IMR-90 (cell line): Measurements from ENCODE around the gene UMODL1. TPM values are rescaled to one million over a fixed set of nuclear protein-coding genes. Genes with fewer than 3 reads are reported as not detected.

Experiments
- ATAC-seq: fragments of 200-7000 bp; cut with Tn5 transposase; 2 replicates; pipeline ENCODE4 v1.9.1; 2020; ENCODE audit warnings: low read depth, mild to moderate bottlenecking, moderate library complexity
- BruUV-seq: library from RNA; stranded (reverse); fragments of 400-500 nt; replicated peaks from 2 replicates; lab custom pipeline; 2021; lab: Mats Ljungman, UMichigan
- CTCF ChIA-PET: fragments of 300-600 bp; formaldehyde crosslinking; extraction: SDS; loops from one replicate; lab custom pipeline; 2021; ENCODE audit warnings: antibody characterized with exemption; lab: Yijun Ruan, JAX
- POLR2A ChIA-PET: fragments of 300-600 bp; sonication (Branson Sonifier 250); formaldehyde crosslinking; loops from one replicate; lab custom pipeline; 2022; ENCODE audit warnings: antibody characterized with exemption; ENCODE audit not compliant: unreplicated experiment; lab: Charles Lee
- DNase-seq: peaks from one replicate; pipeline ENCODE4 v3.0.0; 2013
- H2AFZ ChIP-seq: replicated peaks from 2 replicates; pipeline ENCODE3; 2013; ENCODE audit warnings: low read length, mild to moderate bottlenecking; ENCODE audit not compliant: poor library complexity
- H2AK5ac ChIP-seq: 2 replicates; pipeline ENCODE4 v1.6.1; 2013; ENCODE audit warnings: low read depth, low read length, inconsistent platforms
- H2AK9ac ChIP-seq: replicated peaks from 2 replicates; pipeline ENCODE3; 2013; ENCODE audit warnings: mild to moderate bottlenecking, low read depth, low read length, moderate library complexity; ENCODE audit not compliant: poor library complexity
- H2BK120ac ChIP-seq: 2 replicates; pipeline ENCODE4 v1.6.1; 2013; ENCODE audit warnings: low read depth, low read length, inconsistent platforms
- H2BK15ac ChIP-seq: 3 replicates; pipeline ENCODE4 v1.6.1; 2013; ENCODE audit warnings: low read depth, low read length, inconsistent platforms
- H2BK20ac ChIP-seq: 2 replicates; pipeline ENCODE4 v1.6.1; 2013; ENCODE audit warnings: low read depth, mild to moderate bottlenecking, inconsistent platforms, low read length, moderate library complexity
- H2BK5ac ChIP-seq: 2 replicates; pipeline ENCODE4 v1.6.1; 2013; ENCODE audit warnings: mild to moderate bottlenecking, low read depth, low read length, inconsistent platforms; ENCODE audit not compliant: poor library complexity, severe bottlenecking
- H3K14ac ChIP-seq: replicated peaks from 2 replicates; pipeline ENCODE4 v1.6.1; 2013; ENCODE audit warnings: low read depth, low read length, inconsistent platforms
- H3K18ac ChIP-seq: 2 replicates; pipeline ENCODE4 v1.6.1; 2013; ENCODE audit warnings: low read depth, low read length, control low read depth
- H3K23ac ChIP-seq: 2 replicates; pipeline ENCODE4 v1.6.1; 2013; ENCODE audit warnings: low read depth, low read length, inconsistent platforms
- H3K27ac ChIP-seq: 2 replicates; pipeline ENCODE4 v1.5.1; 2013; ENCODE audit warnings: mild to moderate bottlenecking, control low read depth, low read length; ENCODE audit not compliant: insufficient read depth
- H3K27me3 ChIP-seq: 2 replicates; pipeline ENCODE4 v1.6.1; 2013; ENCODE audit warnings: low read length; ENCODE audit not compliant: control insufficient read depth, insufficient read depth
- H3K36me3 ChIP-seq: 2 replicates; pipeline ENCODE4 v1.6.1; 2013; ENCODE audit warnings: low read length, mixed read lengths; ENCODE audit not compliant: control insufficient read depth, insufficient read depth
- H3K4ac ChIP-seq: 2 replicates; pipeline ENCODE4 v1.6.1; 2013; ENCODE audit warnings: low read depth, low read length, inconsistent platforms
- H3K4me1 ChIP-seq: 2 replicates; pipeline ENCODE4 v1.6.1; 2013; ENCODE audit warnings: low read length, mixed read lengths; ENCODE audit not compliant: control insufficient read depth, insufficient read depth
- H3K4me2 ChIP-seq: 2 replicates; pipeline ENCODE4 v1.6.1; 2013; ENCODE audit warnings: low read depth, mild to moderate bottlenecking, control low read depth, low read length, moderate library complexity
- H3K4me3 ChIP-seq: 2 replicates; pipeline ENCODE4 v1.5.1; 2013; ENCODE audit warnings: low read depth, mild to moderate bottlenecking, control low read depth, low read length, moderate library complexity; ENCODE audit not compliant: insufficient read depth
- H3K56ac ChIP-seq: 2 replicates; pipeline ENCODE4 v1.6.1; 2013; ENCODE audit warnings: low read length, inconsistent platforms; ENCODE audit not compliant: insufficient read depth; ENCODE audit errors: extremely low read depth
- H3K79me1 ChIP-seq, 2 experiments: 2 replicates each; pipeline ENCODE4 v1.6.1; 2013; ENCODE audit warnings: low read length in 2 of 2, inconsistent platforms in 1 of 2, low read depth in 1 of 2
- H3K9ac ChIP-seq: 2 replicates; pipeline ENCODE4 v1.6.1; 2013; ENCODE audit warnings: low read depth, low read length, control low read depth
- H3K9me1 ChIP-seq: 2 replicates; pipeline ENCODE4 v1.6.1; 2013; ENCODE audit warnings: low read length, inconsistent platforms; ENCODE audit not compliant: insufficient read depth
- H3K9me3 ChIP-seq: 2 replicates; pipeline ENCODE4 v1.6.1; 2013; ENCODE audit warnings: low read length; ENCODE audit not compliant: control insufficient read depth, insufficient read depth
- H4K20me1 ChIP-seq: 2 replicates; pipeline ENCODE4 v1.6.1; 2013; ENCODE audit warnings: low read length, inconsistent platforms; ENCODE audit not compliant: insufficient read depth
- H4K5ac ChIP-seq: 2 replicates; pipeline ENCODE4 v1.6.1; 2013; ENCODE audit warnings: mild to moderate bottlenecking, low read depth, low read length, control low read depth
- H4K8ac ChIP-seq, 2 experiments: 2 replicates each; pipeline ENCODE4 v1.6.1; 2013; ENCODE audit warnings: low read depth in 2 of 2, low read length in 2 of 2, control low read depth in 1 of 2, inconsistent platforms in 1 of 2
- H4K91ac ChIP-seq: 2 replicates; pipeline ENCODE4 v1.6.1; 2013; ENCODE audit warnings: low read depth, low read length, inconsistent platforms; ENCODE audit not compliant: insufficient read depth
- CEBPB ChIP-seq: IDR thresholded peaks from 2 replicates; pipeline ENCODE4 v1.6.1; 2012; ENCODE audit warnings: low read depth, low read length, improper control_type of control experiment
- CHD1 ChIP-seq: IDR thresholded peaks from 2 replicates; pipeline ENCODE4 v1.6.1; 2012; ENCODE audit warnings: low read depth, low read length, improper control_type of control experiment
- ELK1 ChIP-seq: fragments of 150-350 bp; IDR thresholded peaks from 2 replicates; pipeline ENCODE4 v1.6.1; 2016; ENCODE audit warnings: low read depth, mild to moderate bottlenecking, low read length, moderate library complexity, borderline replicate concordance
- FOS ChIP-seq: fragments of 150-350 bp; IDR thresholded peaks from 2 replicates; pipeline ENCODE4 v1.6.1; 2016; ENCODE audit warnings: low read depth, low read length
- MAFK ChIP-seq: IDR thresholded peaks from 2 replicates; pipeline ENCODE4 v1.6.1; 2012; ENCODE audit warnings: low read depth, low read length, improper control_type of control experiment
- MAZ ChIP-seq: IDR thresholded peaks from 2 replicates; pipeline ENCODE4 v1.6.1; 2012; ENCODE audit warnings: low read depth, mild to moderate bottlenecking, low read length, improper control_type of control experiment, moderate library complexity, borderline replicate concordance
- NFE2L2 ChIP-seq: fragments of 150-350 bp; IDR thresholded peaks from 2 replicates; pipeline ENCODE4 v1.6.1; 2016; ENCODE audit warnings: low read depth, mild to moderate bottlenecking, low read length
- POLR2A ChIP-seq: IDR thresholded peaks from 2 replicates; pipeline ENCODE4 v1.6.1; 2012; ENCODE audit warnings: mild to moderate bottlenecking, low read depth, low read length
- RAD21 ChIP-seq: IDR thresholded peaks from 2 replicates; pipeline ENCODE4 v1.6.1; 2012; ENCODE audit warnings: low read length, improper control_type of control experiment
- RCOR1 ChIP-seq: IDR thresholded peaks from 2 replicates; pipeline ENCODE4 v1.6.1; 2012; ENCODE audit warnings: mild to moderate bottlenecking, low read length, improper control_type of control experiment; ENCODE audit not compliant: insufficient replicate concordance
- RFX5 ChIP-seq: IDR thresholded peaks from 2 replicates; pipeline ENCODE4 v1.8.0; 2012; ENCODE audit warnings: low read depth, mild to moderate bottlenecking, low read length, moderate library complexity
- SMC3 ChIP-seq: fragments of 150-350 bp; IDR thresholded peaks from 2 replicates; pipeline ENCODE4 v1.6.1; 2016; ENCODE audit warnings: low read depth, mild to moderate bottlenecking, antibody characterized with exemption, low read length, moderate library complexity
- USF2 ChIP-seq: fragments of 150-350 bp; IDR thresholded peaks from 2 replicates; pipeline ENCODE4 v1.6.1; 2017; ENCODE audit warnings: mild to moderate bottlenecking, antibody characterized with exemption, low read length, low read depth
- WGBS, 2 experiments: methylation state at CpG; one replicate each; pipeline versions ENCODE4 v1.1.5 to v1.1.7; 2013; ENCODE audit warnings: missing lambda C conversion rate in 2 of 2; ENCODE audit not compliant: insufficient read length in 1 of 2; ENCODE audit errors: extremely low coverage in 2 of 2; 5-methylcytosine and 5-hydroxymethylcytosine counted together
- dilution Hi-C: fragments of 300-500 bp; cut with HindIII; formaldehyde crosslinking; loops from one replicate; pipeline ENCODE4 v1.14.3; 2018; ENCODE audit warnings: low sequenced_read_pairs; ENCODE audit not compliant: unreplicated experiment
- in situ Hi-C: fragments of 300-500 bp; cut with MboI; formaldehyde crosslinking; loops from 3 replicates; pipeline ENCODE4 v1.14.3; 2019; ENCODE audit warnings: low sequenced_read_pairs, inconsistent platforms, mixed read lengths
- intact Hi-C: fragments of 100-400 bp; cut with micrococcal nuclease; formaldehyde crosslinking; loops from 2 replicates; pipeline ENCODE4 v1.10.0; 2022
- polyA plus RNA-seq, 3 experiments: library from polyadenylated mRNA; depleted of rRNA; stranded (reverse); fragments of >200 nt; gene quantifications; 2 replicates each; pipeline ENCODE4 v1.2.3, GENCODE V29; 2012; ENCODE audit warnings: low replicate concordance in 1 of 3
- total RNA-seq: library from RNA; depleted of rRNA; stranded (reverse); fragments of >200 nt; gene quantifications from 2 replicates; pipeline ENCODE4 v1.2.3, GENCODE V29; 2012
- TF ChIP-seq, protein P1 (sequence below): conservative IDR thresholded peaks from 2 replicates; pipeline ENCODE4 v1.5.1; 2012; ENCODE audit warnings: mild to moderate bottlenecking, low read depth, low read length, improper control_type of control experiment

UMODL1 gene
- total and polyA plus RNA-seq, 2 of the 4 experiments (the other 2 are of a cell fraction): 0.02 TPM; not detected in 1

DNA sequence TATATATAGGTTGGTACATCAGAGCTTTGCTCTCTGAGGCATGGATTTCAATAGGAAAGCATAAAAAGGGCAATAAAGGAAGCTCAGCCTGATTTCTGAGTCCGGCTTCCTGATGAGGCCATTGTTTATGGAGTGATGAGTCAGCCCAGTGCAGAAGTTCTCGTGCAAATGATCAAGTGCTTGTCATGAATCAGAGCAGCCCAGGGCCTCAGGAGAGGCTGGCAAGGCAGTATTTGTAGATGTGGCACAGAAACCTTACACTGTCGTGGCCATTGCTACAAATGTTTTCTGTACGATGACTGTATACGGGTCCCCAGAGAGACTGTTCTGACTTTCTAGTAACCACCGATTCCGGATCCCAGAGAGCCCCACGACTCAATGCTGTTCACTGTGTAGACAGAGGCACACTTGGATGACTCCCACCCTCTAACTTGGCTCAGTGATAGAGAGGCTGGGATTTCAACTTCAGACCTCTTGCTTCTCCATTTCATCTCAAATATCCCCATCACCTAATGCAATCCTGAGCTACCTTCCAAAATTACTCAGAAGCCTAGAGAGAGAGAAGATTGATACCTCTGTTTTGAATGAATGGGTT is 26.8 kb downstream of the UMODL1 start:
- dilution Hi-C loops (no loop called here), intact Hi-C loops (loop anchor here (2.0 to 5.0 kb wide), 3 partner anchors 41 to 146 kb away; partner anchors contain the start of gene C2CD2), in situ Hi-C loops (loop anchor here (5.0 to 10.0 kb wide), 2 partner anchors 96 to 163 kb away; no protein-coding TSS in a partner anchor)
- Histone ChIP-seq H4K91ac (peak overlapping the region; percentile 95), H3K79me1 (no peaks in the 10 kb centered on the region), H2BK120ac (peak overlapping the region; percentile 98), H2AFZ (peak overlapping the region; percentile 53), H4K20me1 (no peaks in the 10 kb centered on the region), H3K56ac (peak overlapping the region; percentile 96), H3K23ac (peak overlapping the region; percentile 93), H3K9ac (peak overlapping the region; percentile 59), H3K18ac (peak overlapping the region; percentile 82), H3K4me3 (no peak overlapping the region), H3K4me1 (peaks cover 16% of the 10 kb centered on the region), H3K27me3 (no peaks in the 10 kb centered on the region), H3K36me3 (no peaks in the 10 kb centered on the region), H3K14ac (peak overlapping the region; percentile 86), H2BK15ac (peak overlapping the region; percentile 84; the same call in 2 of the 3 replicates), H3K4ac (peak overlapping the region; percentile 92), H3K9me1 (peaks cover 14% of the 10 kb centered on the region), H4K5ac (peak overlapping the region; percentile 88), H2AK9ac (no peak overlapping the region), H2BK5ac (peak overlapping the region; percentile 94), H3K9me3 (peaks cover 7% of the 10 kb centered on the region), H4K8ac (peak overlapping the region; percentile 79 to 91), H3K4me2 (peak overlapping the region; percentile 41), H2AK5ac (peak overlapping the region; percentile 87), H2BK20ac (peak overlapping the region; percentile 91), H3K27ac (peak overlapping the region; percentile 94)
- ChIA-PET CTCF (interaction anchor here (1.1 to 1.6 kb wide), 2 partner anchors 11 to 20 kb away, joined by 4 to 8 read pairs; no protein-coding TSS in a partner anchor), POLR2A (interaction anchor here (0.8 kb wide), 1 partner anchor 96 kb away, joined by 3 read pairs; no protein-coding TSS in a partner anchor)
- 0% methylated on average over 2 of the region's 8 CpGs; no CpG with 5 or more reads in 1 of the 2 experiments for WGBS, 2 experiments
- ATAC-seq (peak; percentile 87), DNase-seq (peak; percentile 99)
- BruUV-seq: no TSS peak
- TF ChIP-seq RAD21 (no peak; the same call in 1 of the 2 replicates), RCOR1 (peak; percentile 22), POLR2A (no peak; the same call in 1 of the 2 replicates), ELK1 (no peak), USF2 (no peak), FOS (peak; percentile 99), SMC3 (0 out of 2 replicates have a peak, but pooled peaks have one; percentile 10), CHD1 (peak; percentile 50; the same call in 1 of the 2 replicates), MAZ (no peak), RFX5 (no peak), NFE2L2 (peak; percentile 47; the same call in 1 of the 2 replicates), MAFK (peak; percentile 59), CEBPB (peak; percentile 49)
- TF ChIP-seq, protein P1, sequence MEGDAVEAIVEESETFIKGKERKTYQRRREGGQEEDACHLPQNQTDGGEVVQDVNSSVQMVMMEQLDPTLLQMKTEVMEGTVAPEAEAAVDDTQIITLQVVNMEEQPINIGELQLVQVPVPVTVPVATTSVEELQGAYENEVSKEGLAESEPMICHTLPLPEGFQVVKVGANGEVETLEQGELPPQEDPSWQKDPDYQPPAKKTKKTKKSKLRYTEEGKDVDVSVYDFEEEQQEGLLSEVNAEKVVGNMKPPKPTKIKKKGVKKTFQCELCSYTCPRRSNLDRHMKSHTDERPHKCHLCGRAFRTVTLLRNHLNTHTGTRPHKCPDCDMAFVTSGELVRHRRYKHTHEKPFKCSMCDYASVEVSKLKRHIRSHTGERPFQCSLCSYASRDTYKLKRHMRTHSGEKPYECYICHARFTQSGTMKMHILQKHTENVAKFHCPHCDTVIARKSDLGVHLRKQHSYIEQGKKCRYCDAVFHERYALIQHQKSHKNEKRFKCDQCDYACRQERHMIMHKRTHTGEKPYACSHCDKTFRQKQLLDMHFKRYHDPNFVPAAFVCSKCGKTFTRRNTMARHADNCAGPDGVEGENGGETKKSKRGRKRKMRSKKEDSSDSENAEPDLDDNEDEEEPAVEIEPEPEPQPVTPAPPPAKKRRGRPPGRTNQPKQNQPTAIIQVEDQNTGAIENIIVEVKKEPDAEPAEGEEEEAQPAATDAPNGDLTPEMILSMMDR: no peak
